NCI-H1930 (cell line): Measurements from ENCODE around the gene HMGCS2.

Source experiments
- DNase-seq, 2 experiments: peaks; one replicate each; lab custom pipeline; 2025; lab: John Stamatoyannopoulos, UW

Gene HMGCS2

DNA sequence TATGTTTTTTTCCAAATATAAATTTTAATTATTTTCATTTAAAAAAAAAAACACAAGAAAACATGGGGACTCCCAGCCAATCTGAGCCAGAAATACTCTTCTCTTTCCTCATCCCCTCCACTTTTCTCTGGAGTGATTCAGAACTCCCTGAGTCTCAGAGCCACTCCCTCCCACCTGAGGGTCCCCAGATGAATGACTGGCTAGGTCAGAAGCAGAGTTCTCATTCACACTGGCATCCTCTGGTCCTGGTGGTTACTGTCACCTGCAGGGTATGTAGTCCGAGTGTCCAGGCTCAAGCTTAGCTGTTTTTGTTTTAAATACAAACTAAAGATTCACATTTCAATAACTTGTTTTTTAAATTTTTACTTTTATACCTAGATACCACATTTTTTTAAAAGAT, 6.3 kb downstream of the HMGCS2 start:
- DNase-seq: no peak

DNA sequence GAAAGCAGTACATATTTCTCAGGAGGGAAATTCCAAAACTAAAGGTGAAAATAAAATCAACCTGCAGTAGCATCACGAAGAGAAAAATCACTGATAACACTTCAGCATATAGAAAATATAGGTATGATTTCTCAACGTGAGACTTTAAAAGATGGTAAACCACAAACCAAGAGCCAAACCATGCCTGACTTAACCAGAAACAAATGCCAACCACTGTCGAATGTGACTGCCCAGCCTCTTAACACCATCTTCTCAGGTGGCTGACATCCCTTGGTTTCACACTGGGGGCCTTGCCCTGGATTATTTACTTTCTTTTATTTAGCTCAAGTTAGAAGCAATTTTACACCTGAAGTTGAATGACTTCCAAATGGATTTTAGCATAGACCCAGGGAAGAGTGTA, 10.1 kb downstream of the HMGCS2 start:
- no peak for DNase-seq

DNA sequence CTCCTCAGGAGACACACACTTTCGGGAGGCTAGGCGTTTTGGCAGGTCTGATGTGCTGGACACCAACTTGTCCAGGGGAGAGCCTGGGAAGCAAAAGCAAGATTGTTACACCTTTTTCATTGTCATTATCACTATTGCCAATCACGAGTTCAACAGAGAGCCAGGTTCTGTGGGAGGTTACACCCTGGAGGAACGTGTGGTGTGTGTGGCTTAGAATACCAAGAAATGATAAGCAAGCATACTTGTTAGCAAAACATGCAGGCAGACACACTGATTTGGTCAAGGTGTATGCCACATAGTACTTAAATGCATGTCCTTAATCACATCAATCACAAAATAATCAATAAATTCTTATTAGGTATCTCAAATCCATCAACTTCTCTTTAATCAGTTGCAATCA, 16.1 kb downstream of the HMGCS2 start:
- DNase-seq: no peak

DNA sequence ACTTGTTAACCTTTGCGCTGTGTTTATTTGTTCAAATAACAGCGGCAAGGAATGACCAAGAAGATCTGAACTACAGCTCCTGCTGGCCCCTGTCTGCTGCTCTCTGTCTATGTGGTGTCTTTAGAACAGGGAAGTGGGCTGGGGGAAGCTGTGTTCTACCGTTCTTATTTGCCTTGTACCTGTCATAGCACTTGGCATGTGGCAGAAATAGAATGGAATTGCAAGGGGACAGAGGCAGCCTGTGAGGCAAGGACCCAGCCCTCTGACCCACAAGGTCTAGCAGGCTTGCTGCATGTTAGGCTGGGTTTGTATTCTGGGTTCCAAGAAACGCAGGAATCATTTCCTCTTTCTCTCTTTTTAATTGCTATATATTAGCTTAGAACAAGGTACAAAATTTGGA, 20.7 kb downstream of the HMGCS2 start:
- DNase-seq: no peak

DNA sequence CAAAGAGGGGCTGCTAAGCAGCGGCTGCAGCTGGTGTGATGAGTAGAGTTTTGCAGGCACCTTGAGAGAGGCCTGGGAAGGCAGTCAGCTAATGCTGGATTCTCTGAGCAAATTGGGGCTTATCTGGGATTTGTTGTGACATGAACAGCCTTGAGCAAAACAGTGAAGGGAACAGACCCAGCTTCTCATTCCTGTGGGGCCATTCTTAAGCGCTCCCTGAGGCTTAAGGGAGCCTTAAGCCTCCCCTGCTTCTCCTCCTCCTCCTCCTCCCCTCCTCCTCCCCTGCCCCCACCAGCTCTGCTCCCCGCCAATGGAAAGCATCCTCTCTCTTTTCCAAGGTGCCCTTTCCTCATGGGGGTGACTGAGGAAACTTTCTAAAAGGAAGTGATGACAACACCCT, 21.3 kb downstream of the HMGCS2 start:
- DNase-seq: no peak

DNA sequence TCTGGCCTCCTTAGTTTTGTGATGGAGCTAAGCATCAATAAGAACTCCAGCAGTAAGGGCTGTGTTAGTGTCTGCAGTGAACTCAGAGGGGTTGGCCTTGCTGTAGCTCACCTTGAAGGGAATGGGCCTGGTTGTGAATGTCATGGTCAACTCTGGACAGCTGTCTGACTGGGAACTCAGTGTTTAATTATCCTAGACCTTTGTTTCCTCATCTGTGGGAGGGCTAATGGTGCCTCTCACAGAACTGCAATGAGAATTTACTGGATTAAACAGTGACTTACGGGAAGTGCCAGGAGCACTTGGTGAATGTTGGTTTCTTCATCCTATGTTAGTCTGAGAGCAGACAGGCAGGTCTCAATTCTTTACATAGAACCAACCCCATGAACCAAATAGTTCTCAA, 23.7 kb downstream of the HMGCS2 start:
- DNase-seq: no peak

DNA sequence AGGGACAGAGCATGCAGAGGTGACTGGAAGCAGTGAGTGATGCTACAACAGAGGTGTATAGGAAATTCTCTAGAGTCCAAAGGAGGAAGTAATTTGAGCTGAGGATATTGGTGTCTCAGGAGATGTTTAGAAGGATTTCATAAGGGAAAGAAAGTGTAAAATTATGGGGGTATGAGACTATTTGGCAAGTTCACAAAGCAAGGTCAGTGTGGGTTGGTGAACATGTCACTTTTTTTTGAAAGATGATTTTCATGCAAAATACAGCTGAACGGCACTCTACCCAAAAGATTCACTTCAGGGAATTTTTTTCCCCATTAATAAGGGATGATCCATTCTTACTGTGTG, 24.1 kb downstream of the HMGCS2 start:
- DNase-seq: no peak

DNA sequence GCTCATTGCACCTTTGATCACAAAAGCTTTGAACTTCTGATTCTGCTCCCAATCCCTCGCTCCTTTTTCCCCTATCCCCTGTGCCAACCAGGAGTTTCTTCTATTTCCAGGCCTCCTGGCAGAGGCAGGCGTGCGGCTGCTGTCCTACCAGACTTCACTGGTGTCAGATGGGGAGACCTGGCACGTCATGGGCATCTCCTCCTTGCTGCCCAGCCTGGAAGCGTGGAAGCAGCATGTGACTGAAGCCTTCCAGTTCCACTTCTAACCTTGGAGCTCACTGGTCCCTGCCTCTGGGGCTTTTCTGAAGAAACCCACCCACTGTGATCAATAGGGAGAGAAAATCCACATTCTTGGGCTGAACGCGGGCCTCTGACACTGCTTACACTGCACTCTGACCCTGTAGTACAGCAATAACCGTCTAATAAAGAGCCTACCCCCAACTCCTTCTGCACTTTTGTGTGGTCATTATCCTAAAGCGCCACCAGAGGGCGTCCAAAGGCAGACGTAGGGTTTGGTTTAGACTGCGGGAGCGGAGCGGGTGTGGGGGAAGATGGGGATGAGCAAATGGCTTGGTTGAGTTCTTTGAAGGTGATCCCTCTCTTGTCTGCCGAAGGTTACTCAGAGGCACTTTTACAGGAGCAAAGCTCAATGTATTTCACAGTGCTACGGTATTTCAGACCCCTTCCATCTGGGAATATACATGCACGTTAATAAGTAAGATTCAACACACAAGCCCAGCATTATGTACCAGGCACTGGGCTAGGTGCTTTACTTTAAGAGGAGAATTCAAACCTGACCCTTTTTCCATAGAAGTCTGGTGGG, 24.7 kb downstream of the HMGCS2 start:
- DNase-seq: peak; percentile 25 to 56

DNA sequence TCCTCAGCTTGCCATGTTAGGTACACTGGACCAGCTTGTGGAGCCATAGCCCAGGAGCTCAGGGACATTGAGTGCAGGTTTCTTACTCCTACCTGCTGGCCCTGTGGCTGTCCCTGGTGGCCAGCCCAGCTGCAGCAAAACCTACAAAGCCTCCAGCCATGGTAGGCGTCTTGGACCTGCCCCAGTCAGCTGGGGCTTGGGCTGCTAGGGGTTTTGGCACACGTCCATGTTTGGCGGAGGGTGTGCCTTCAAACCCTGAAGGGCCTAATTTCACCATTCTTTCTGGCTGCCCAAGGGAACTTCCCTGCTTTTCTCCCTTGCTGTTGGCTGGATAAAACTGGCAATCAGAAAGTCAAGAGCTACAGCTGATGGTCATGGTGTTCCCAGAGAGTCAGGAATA, 25.4 kb downstream of the HMGCS2 start:
- no peak for DNase-seq

DNA sequence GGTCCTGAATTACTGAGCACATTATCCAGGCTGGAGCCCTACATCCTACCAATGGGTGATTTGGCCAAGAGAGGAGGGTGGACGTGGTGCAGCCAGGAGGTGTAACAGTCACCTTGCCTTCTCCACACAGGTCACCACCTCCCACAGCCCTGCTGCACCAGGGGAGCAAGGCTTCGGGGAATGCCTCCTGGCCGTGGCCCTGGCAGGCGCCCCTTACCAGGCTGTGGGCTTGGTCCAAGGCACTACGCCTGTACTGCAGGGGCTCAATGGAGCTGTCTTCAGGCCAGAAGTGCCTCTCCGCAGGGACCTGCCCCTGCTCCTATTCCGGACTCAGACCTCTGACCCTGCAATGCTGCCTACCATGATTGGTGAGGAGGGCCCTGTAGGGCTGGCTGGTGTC, 26.0 kb downstream of the HMGCS2 start:
- DNase-seq: no peak

DNA sequence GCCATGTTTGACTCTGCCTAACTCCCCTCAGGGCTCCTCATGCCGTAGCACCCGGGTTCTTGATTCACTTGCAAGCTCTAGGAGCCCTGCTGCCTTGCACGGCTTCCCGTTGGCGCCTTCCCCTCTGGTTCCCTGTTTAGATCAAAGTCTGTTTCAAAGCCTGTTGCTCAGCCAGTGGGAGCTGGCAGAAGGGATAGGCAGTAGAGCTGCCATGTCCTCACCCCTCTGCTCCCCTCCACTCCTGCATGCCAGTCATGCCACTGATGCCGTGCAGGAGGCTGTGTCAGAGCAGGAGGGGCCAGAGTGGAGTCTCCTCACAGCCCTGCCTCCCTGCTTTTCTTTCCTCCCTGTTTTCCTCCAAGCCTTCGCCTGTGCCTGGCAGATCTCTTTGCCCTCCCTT, 26.5 kb downstream of the HMGCS2 start:
- no peak for DNase-seq

DNA sequence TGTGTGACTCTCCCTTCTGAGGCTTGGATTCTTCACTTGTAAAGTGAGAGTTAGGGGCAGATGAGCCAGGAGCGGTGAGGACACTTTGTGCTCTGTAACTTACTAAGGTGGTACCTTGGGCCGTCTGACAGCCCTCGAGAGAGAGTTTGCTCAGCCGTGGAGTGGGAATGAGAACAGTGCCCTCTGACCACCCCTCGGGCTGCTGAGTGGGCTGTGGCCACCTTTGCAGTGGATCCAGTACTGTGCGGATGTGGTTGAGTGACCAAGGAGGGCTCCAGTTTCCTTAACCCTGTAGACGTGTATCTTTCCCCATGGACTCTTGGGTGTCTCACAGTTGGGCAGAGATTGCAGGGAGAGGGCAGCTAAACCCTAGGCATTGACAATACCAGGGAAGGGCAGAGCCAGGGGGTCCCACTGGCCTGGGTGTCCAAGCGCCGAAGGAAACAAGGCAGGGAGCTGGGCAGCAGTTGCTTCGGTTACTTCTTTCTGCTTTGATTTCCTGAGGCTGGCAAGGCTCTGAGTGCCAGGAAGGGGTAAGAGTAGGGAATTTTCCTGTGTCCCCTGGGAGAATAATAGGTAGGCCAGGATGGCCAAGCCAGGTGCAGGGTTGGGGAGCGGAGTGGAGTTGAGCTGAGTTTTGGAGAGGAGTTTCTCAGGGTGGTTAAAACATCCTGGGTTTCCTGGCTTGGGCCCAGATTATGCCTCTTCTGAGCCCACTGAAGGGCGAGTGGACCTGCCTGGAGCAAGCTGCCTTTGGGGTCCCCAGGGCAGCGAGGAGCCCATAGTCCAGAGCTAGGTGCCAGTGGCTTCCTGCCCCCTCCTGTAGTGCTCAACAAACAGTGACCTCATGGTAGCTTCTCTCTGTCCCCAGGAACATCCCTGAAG, 27.6 kb downstream of the HMGCS2 start:
- no peak for DNase-seq

DNA sequence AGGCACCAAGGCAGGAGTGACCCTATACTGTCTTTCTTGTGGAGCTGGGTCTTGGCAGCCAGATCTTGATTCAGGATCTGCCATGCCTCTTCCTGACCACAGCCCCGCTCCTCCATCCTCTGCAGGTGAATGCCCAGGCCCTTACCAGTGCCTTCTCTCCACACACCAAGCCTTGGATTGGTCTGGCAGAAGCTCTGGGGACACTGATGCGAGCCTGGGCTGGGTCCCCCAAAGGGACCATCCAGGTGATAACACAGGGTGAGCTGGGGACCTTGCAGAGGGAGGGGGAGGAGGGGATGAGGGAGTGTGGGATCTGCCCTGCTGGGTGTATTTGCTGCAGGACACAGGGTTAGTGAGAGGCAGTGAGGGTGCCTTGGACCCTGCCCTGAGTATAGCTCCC, 28.4 kb downstream of the HMGCS2 start:
- no peak for DNase-seq

DNA sequence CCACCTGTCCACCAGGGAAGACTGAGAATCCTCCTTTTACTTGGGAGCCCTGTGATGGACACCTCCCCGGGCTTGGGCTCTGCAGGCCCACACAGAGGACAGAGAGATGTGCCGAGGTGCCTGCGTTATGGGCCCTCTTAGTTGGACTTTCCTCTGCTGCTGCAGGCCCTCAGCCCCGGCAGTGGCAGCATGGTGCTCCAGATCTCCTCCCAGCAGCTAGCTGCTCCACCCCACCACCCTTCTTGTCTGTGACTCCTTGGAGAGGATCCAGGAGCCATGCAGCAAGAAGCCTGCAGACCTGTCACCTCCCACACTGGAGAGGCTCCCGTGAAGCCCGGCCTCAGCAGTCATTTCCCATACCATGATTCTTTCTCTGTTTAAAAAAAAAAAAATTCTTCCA, 29.6 kb downstream of the HMGCS2 start:
- DNase-seq: no peak

DNA sequence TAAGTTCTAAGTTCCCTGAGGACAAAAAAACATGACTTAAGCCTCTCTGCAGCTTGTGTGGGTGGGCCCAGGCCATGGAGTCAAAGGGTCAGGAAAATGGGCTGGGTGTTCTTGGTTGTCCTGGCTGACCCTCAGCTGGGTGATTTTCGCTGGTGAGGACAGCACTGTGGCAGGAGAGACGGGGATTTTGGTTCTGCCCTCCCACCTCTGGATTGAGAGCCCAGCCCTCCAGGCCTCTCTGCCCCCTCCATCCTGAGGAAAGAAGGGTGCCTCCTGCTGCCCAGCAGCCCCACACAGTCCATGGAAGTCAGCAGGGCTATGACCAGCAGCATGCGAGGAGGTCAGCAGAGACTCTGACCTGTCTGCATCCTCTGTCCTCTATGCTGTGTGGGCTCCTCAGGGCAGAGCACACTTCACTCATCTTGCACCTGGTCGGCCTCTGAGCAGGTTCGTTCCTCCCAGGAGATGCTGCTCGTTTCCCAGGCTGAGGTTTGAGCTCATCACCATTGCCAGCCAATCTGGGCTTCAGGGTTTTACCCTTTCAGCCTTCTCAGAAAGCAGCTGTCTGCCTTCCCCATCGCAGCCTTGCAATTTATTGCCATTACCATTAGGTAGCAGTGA, 30.5 kb downstream of the HMGCS2 start:
- no peak for DNase-seq

DNA sequence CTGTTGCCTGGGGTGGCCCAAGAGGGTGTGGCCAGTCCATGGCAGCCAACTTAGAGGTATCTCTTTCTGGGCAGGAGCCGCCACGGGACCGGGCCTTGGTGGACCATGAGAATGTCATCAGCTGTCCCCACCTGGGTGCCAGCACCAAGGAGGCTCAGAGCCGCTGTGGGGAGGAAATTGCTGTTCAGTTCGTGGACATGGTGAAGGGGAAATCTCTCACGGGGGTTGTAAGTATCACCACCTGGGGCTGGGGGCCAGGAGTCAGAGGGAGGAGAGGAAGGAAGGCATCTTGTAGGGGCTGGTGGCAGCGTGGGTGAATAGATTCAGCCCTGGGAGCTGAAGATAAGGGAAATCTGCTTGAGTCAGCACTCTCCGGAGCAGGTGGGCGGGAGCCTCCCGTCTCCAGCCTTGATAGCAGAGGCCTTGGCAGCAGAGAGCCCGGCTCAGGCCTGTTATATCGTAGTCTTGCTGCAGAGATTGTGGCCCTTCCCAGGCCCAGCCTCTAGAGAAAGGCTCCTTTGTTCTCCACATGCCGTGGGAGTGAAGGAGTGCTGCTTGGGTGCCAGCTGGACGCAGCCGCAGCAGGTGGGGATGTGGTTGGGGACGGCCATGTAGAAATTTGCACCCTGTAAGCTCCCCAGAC, 31.5 kb downstream of the HMGCS2 start:
- DNase-seq: no peak

DNA sequence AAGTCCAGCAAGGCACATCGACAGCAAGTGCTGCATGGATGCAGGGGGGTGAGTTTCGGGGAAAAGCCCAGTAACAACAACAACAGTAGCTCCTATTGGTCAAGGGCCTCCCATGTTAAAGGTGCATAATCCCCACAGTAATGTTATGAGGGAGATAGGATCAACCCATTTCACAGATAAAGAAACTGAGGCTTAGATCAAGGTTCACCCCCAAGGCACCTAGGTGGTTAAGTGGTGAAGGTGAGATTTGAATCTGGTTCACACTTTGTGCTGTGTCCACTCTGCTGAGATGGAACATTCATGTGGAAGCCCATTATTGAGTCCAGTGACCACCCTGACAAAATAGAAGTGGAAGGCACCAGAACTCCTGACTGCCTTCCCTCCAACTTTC, 32.1 kb downstream of the HMGCS2 start:
- no peak for DNase-seq

DNA sequence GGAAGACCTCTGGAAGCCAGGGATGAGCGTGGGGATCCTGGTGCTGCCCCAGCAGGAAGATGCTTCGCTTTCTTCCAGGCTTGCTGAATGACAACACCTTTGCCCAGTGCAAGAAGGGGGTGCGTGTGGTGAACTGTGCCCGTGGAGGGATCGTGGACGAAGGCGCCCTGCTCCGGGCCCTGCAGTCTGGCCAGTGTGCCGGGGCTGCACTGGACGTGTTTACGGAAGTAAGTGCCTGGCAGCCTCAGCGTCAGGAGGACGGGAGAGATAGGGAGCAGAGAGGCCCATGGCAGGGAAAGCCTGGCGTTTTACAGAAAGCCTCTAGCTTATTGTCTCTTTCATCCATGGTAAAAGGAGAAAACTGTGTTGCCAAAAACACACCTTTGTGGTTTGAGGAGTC, 33.5 kb downstream of the HMGCS2 start:
- DNase-seq: no peak

DNA sequence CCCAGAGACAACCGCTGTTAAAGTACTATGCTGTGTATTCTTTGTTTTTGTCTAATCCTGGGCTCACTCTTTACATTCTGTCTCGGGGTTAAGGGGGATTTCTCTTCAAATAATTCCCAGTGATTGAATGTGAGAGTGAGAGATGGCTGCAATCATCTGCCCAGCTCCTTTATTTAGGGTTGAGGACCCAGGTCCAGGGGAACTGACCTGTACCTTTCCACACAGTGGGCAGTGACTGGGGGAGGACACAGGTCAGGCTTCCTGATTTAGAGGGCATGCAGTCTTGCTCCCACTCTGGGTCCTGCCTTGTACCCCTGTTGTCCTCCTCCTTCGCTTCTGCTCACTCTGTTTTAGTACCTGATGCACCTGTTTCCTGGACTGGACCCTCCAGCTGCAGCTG, 35.0 kb downstream of the HMGCS2 start:
- no peak for DNase-seq

DNA sequence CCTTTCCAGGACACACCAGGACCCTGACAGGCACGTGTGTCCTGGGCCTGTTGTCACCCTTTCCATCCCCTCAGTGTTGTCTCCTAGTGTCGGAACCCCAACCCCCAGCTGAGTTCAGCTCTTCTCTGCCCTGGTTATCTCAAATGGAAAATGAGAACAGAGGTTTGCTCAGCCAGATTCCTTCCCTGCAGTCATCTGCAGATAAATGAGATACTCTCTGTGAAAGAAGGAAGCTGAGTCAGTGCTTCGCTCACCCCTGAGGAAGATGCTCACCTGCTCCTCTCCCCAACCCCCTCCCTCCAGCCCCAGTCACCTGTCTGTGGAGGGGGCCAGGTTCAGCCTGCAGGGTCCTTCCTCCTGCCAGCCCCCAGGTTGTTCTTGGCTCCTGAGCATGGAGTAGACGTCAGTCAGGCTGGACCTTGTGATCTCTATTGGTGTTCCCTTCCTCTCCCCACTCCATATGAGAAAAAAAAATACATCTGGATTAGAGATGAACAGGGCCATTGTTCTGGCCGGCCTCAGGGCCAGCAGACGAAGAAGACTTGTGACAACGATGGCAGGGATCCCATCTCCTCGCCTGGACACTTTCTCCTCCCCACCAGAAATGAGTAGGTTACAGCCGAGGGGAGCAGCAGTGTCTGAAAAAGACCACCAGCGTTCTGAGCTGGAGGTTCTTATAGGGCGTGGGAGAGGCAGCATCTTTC, 36.1 kb downstream of the HMGCS2 start:
- no peak for DNase-seq

DNA sequence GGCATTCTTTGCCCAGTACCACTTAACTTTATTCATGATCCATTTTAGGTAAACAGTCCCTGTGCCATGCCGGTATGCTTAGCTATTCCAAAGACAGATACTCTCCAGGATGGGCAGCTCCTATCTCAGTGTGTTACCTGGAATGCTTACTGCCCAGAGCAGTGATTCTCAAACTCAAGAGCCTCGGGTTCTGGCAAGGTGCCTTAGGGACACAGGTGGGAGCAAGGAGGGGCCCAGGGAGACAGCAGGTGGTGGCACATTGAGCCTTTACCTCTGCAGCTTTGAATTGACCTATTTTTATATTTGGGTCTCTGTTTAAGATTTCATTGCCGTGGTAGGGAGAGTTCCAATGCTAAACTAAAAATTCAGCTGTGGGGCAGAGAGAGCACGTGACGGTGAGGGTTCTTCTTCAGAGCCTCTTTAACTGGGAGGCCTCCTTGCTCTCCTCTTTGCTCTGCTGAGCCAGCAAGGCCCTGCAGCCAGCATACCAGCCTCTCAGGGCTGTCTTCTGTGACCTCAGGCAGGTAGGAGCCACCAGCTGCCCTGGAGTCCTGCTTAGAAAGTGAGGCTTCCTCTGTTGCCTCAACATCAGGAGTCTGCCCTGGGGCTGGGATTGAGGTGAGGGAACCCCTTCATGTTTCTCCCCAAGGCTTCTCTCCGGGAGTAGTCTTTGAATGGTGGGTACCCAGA, 36.8 kb downstream of the HMGCS2 start:
- no peak for DNase-seq
